Measurements from ENCODE around the gene DNAJC15. TPM values are rescaled to one million over a fixed set of nuclear protein-coding genes. Genes with fewer than 3 reads are reported as not detected.

Gene DNAJC15
- total RNA-seq, 1 donor from 2014 or later = 16.3 TPM

GRCh38 chr13:43153436-43154090 lies 130.2 kb downstream of the DNAJC15 start:
- DNase-seq (ENCODE audit: low read depth) = peak; percentile 51

DNA sequence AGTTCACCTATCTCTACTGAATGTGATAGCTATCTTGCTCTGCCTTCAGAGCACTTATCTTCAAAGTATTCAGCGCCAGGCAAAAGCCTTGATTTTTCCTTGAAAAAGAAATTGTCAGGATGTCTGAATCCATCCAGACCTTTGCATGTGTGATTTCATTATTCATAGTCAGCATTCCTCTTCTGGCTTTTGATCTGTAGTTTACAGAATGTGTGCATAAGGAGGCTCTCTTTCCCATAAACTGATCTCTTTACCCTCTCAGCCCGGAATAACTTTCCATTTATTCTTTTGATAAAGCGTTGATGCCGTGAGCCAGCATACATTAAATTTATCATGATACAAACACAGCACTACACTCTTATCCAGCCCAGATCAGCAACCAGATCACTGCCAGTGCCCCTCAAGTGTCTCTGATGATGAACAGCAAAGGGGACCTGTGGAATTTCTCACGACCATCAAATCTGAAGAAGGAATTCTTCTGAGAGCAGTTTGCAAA lies 130.8 kb downstream of the DNAJC15 start:
- no peak for DNase-seq (ENCODE audit: low read depth)

DNA sequence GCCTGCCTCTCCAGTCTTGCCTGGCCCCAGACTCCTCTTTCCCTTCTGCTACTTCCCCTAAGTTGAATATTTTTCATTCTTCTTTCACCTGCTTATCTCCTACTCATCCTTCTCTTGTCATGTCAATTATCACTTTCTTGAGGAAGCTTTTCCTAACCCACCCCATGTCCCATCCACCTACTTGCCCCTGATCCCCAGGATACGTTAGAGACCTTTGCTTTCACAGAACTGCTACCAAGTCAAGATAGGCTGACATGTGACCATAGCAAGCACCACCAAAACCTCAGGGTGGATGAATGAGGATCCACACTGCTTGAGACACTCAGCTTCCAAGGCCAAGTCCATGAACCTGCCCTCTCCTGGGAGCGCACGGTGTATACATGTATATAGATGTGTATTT lies 131.5 kb downstream of the DNAJC15 start:
- DNase-seq (ENCODE audit: low read depth) = no peak

DNA sequence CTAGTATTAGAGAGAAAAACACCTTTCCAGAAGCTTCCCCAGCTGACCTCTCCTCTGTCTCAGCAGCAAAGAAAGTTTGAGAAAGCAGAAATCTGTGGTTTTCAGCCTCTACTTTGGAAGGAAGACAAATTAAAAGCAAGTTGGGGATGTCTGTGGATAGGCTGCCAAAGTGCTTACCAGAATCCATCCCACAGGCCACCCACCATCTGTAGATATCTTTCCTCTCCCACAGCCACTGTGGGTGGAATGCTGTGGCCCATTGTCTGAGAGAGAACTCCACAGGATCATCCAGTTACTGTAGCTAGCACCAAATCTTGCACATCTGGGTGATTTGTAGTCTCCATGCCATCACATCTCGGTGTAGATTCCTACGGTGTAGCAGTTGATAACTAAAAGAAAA lies 133.5 kb downstream of the DNAJC15 start:
- DNase-seq (ENCODE audit: low read depth) = peak; percentile 18

GRCh38 chr13:43157796-43158195 lies 134.4 kb downstream of the DNAJC15 start:
- DNase-seq (ENCODE audit: low read depth) = peak; percentile 65

DNA sequence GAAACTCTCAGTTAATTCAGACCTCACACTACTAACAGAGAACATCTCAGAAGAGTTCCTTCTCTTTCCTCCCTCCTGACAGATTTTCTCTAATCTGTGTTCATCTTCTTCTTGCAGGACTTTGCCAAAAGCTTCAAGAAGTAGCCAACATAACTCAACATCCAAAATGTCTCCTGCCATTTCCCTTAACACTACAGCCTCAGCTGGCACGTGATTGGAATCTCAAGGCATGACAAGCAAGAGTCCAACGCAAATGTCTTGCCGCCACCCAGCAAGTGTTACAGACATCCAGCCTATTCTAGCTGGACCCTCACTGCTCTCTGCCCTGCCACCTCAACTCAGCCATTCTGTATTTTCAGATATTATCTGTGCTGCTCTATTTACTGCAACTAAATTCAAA lies 135.1 kb downstream of the DNAJC15 start:
- no peak for DNase-seq (ENCODE audit: low read depth)

GRCh38 chr13:43159026-43159461 lies 135.7 kb downstream of the DNAJC15 start:
- peak; percentile 70 for DNase-seq (ENCODE audit: low read depth)

Other genes with a start within 250 kb of the DNAJC15 start
- not detected in 2 replicates for gene FAM216B, start 242.0 kb upstream of the DNAJC15 start, total RNA-seq
- gene EPSTI1, start 31.3 kb upstream of the DNAJC15 start, total RNA-seq = 2.7 and 5.5 TPM in 2 replicates

Data from myocyte (in vitro differentiated cells).